CD4-positive, alpha-beta T cell treated with Interleukin-15 for 1 hour (primary cell): ENCODE measurements around the gene DUSP22.

Source experiments
- DNase-seq: peaks from one replicate; pipeline ENCODE4 v3.0.0-alpha.2; 2020

Gene DUSP22

DNA sequence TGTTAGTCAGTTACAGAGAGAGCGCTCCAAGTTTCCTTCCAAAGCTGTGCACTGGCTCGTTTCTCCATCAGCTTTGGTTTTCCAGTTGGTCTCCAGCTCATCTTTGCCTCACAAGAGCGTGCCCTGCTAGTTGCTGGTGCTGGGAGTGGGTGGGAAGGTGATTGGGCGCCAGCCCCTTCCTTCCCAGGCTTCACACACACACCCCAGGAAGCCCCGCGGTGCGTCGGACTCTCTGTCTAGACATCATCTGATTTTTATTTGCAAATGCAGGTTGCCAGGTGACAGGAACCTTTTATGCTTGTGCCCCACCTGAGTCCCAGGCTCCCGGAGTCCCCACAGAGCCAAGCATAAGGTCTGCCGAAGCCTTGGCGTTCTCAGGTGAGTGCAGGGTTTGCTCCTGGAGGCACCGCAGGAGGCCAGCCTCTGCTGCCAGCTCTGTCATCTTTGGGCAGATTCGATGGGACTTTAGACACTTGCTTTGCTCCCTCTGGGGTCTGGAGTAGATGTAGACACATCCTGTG lies 106.3 kb downstream of the DUSP22 start:
- no peak for DNase-seq

DNA sequence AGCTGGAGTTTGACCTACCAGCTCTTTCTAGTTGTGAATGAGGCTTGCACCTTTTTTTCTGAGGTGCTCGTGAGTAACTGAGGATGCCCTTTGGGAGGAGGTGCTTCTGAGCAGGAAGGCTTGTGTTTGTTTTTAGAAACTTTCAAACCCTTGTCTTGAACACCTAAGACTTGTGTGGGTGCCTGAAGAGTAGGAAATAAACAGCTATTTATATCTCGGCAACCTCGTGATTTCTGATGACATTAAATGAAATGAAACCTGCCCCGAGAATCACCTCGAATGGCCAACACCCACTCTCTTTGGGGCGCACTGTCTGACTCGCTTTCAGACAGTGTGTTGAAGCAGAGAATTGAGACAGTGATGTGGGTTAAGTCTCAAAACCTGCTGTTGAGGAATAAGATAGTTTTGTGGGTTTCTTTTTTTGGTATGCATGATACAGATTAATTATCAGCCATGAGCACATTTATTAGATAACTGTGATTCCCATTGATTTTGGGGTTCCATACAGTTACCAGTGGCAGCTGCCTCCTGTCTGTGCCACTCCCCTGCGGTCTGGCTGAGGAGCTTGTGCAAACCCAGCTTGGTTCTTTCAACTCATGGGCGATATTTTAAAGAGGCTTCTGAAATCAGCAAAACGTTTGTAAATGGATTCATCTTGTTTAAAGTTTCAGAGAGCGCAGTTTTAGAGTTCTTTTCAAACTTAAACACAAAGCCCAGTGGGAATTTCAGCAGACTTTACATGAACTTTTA lies 107.7 kb downstream of the DUSP22 start:
- peak; percentile 61 for DNase-seq

DNA sequence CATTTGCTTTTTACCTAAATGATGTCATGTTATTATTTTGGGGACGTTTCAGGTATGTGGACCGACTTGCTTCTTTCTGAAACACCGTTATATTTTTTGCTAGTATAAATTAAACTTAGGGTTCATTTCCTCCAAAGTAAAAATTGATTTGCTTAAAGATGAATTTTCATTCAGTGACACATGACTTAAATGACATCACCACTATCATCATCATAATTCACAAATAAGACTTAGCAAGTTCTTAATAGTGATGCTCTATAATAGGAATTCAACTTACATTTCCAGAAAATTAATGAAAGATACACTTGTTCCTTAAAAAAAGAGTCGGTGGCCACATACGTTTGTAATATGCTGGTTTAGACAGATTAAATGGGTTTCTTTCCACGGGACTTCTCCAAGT lies 108.5 kb downstream of the DUSP22 start:
- no peak for DNase-seq
